HG03521 (cell line): ENCODE results near the gene ATN1.
A peak's percentile ranks its signal among the peaks of the same experiment; 100 is the strongest.
"Not testable (repeated sequence)": the region's sequence is repeated elsewhere in the genome, so short reads cannot be mapped to it uniquely, and the experiment has no call there.

Experiments used
- ATAC-seq: cut with Tn5 transposase; IDR thresholded peaks from one replicate; pipeline ENCODE4 v1.9.1; 2021; ENCODE audit warnings: mild to moderate bottlenecking, moderate library complexity; ENCODE audit not compliant: unreplicated experiment

ATN1 gene

DNA sequence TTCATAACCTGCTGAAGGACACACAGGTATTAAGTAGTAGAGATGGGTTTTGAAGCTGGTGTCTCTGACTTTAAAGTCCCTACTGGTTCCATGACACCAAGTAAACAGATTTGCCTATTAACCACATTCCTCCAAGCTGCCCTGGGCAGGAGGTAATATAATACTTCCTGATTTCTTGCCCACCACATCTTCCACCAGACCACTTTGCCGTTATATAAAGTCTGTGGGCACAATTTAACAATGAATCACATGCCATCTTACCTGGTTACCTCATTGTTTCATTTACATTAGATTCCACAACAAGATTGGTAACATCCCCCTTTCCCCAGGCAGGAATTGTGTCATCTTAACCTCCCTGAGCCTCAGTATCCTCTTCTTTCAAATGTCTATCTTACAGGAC lies 24.0 kb upstream of the ATN1 start:
- ATAC-seq, result no peak

DNA sequence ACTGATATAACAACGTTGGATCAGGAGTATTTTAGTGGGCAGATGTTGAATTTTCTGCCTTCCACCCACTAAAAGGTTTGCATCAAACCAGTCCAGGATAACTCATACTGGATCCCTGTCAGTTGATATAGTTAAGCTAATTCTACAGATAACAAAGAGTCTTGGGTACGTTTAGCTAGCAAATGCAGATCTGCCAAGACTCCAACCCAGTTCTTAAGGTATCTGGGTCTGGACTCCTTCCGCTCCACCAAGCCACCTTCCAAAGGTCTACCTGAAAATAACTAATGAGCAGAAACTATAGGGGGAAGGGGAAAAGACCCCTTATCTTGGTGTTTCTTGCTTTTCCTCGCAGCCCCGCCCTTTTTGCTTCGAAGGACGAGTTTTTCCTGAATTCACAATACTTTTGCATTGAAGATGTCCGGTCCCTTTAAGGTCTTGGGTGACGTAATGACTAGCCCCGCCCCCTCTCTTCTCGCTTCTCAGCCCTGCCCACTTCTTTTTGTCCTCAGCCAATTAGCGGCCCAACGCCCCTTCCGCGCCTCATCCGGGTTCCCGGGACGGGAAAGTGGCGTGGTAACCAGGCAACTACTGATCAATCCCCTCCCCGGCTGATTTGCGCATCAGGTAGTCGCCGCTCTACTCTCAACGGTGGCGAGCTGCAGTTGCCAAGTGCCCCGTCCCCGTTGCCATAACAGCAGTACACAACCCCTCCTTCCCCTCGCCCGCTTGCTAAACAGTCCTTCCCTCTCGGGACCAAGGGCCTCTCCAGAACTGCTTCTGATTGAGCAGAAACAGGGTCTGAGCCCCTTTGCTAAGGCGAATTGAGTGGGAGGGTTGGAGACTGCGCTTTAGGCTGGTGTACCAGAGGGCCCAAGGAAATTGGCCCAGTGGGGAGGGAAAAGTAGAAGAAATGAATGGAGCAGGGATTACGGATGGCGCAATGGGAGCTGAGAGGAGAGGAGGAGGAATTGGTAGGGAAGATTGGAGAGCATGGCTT lies 23.2 kb upstream of the ATN1 start, which contains the start of gene LRRC23:
TSS of gene LRRC23 (plus strand) at position 543 of the 997 bp plus-strand sequence. CDS start 812 bp downstream, outside the sequence.
- peak; percentile 96 for ATAC-seq

- ATAC-seq, result no peak
These were observed 22.2 kb upstream of the ATN1 start for GRCh38 chr12:6905414-6906040.

DNA sequence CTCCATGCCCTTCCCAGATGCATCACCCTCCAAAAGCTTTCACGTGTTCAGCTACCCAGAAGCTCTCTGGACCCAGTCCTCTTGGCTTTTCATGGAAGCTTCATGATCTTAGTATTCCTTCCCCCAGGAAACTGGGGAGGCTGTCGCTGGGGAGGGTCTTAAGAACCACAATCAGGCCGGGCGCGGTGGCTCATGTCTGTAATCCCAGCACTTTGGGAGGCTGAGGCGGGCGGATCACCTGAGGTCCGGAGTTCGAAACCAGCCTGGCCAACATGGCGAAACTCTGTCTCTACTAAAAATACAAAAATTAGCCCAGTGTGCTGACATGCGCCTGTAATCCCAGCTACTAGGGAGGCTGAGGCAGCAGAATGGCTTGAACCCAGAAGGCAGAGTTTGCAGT lies 19.6 kb upstream of the ATN1 start:
- not testable (repeated sequence) for ATAC-seq

- no peak for ATAC-seq
These were observed 18.2 kb upstream of the ATN1 start for GRCh38 chr12:6909421-6910145.

DNA sequence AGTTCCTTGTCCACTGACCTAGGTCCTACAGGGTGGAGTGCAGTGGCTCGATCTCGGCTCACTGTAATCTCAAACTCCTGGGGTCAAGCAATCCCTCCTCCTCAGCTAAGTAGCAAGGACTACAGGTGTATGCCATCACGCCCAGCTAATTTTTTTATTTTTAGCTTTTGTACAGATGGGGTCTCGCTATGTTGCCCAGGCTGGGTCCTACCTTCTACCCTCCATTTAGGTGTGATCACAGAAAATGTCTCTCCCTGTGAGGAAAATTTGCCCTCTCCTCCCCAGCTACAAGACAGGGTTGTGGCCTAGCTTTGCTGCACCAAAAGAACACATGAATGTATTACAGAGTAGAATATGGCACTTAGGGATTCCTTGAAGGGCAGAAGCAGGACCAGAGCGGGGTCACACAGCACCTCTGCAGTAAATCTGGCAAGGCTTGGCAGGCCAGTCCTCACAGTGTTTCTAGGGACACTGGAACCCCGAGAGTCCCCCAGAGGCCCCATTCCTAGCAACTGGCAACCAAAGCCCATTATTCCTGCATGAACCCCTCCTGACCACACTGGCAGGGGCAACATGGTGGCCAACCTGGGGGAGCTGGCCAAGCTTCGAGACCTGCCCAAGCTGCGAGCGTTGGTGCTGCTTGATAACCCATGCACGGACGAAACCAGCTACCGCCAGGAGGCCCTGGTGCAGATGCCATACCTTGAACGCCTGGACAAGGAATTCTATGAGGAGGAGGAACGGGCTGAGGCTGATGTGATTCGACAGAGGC lies 15.4 kb upstream of the ATN1 start:
- no peak for ATAC-seq

GRCh38 chr12:6914246-6914946 lies 13.4 kb upstream of the ATN1 start, which contains the start of gene ENO2:
TSS of gene ENO2 (plus strand) at chr12:6914580. CDS start at chr12:6915833, 1,253 bp downstream.
- ATAC-seq, result peak; percentile 63

- no peak for ATAC-seq
These were observed 12.6 kb upstream of the ATN1 start for GRCh38 chr12:6914947-6915788.

- no peak for ATAC-seq
These were observed 11.9 kb upstream of the ATN1 start for GRCh38 chr12:6915789-6916285.

DNA sequence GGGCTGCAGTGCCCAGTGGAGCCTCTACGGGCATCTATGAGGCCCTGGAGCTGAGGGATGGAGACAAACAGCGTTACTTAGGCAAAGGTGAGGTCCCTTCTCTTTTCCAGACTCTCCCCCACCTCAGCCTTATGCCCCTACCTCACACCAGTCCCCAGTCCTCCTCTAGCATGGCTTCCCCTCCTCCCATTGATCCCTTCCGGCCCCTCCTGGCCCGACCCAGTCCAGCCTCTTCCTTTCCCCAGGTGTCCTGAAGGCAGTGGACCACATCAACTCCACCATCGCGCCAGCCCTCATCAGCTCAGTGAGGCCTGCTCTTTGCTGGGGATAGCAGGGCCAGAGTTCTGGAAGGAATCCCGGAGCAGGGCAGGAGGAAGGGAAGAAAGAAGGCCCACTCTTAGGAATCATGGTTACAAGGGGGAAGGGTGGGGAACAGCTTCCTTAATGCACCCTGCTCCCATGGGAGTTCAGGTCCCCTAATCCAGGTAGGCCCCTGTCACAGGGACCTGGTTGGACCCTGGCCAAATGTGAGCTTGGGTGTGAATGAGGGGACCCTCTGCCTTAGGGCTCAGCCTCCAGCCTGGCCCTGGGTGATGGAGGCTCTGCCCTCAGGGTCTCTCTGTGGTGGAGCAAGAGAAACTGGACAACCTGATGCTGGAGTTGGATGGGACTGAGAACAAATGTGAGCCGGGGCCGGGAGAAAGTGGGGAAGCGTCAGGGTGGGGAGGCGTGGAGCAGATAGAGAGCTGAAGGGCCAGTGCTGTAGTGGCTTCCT lies 11.1 kb upstream of the ATN1 start:
- ATAC-seq, result no peak

DNA sequence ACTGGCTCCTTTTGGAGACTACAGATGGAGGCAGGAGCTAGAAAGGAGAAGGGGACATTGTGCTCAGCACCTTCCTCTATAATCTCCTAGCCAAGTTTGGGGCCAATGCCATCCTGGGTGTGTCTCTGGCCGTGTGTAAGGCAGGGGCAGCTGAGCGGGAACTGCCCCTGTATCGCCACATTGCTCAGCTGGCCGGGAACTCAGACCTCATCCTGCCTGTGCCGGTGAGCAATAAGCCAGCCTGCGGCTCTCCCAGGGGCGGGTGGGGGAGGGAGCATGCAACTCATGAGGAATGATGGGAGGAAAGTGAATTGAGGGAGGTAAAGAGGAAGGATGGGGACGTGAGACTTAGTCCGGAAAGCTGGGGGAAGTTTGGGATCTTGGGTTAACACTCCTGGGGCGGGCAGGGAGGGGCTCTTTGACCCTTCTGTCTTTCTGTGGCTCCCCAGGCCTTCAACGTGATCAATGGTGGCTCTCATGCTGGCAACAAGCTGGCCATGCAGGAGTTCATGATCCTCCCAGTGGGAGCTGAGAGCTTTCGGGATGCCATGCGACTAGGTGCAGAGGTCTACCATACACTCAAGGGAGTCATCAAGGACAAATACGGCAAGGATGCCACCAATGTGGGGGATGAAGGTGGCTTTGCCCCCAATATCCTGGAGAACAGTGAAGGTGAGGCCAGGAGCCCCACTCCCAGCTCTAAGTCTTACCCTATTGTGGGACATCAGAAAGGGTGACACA lies 10.1 kb upstream of the ATN1 start:
- no peak for ATAC-seq

DNA sequence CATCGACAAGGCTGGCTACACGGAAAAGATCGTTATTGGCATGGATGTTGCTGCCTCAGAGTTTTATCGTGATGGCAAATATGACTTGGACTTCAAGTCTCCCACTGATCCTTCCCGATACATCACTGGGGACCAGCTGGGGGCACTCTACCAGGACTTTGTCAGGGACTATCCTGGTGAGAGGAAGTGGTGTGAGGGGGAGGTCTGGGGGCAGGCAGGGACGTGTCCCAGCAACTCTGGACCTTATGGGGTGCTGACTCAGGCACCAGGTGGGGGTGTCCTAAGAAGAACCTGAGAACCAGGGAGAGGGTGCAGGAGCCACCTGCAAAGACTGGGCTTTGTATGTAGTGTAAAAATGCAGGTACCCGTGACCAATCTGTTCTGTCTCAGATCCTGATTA lies 8.2 kb upstream of the ATN1 start:
- ATAC-seq, result no peak

GRCh38 chr12:6921539-6921938 lies 6.2 kb upstream of the ATN1 start:
- no peak for ATAC-seq

DNA sequence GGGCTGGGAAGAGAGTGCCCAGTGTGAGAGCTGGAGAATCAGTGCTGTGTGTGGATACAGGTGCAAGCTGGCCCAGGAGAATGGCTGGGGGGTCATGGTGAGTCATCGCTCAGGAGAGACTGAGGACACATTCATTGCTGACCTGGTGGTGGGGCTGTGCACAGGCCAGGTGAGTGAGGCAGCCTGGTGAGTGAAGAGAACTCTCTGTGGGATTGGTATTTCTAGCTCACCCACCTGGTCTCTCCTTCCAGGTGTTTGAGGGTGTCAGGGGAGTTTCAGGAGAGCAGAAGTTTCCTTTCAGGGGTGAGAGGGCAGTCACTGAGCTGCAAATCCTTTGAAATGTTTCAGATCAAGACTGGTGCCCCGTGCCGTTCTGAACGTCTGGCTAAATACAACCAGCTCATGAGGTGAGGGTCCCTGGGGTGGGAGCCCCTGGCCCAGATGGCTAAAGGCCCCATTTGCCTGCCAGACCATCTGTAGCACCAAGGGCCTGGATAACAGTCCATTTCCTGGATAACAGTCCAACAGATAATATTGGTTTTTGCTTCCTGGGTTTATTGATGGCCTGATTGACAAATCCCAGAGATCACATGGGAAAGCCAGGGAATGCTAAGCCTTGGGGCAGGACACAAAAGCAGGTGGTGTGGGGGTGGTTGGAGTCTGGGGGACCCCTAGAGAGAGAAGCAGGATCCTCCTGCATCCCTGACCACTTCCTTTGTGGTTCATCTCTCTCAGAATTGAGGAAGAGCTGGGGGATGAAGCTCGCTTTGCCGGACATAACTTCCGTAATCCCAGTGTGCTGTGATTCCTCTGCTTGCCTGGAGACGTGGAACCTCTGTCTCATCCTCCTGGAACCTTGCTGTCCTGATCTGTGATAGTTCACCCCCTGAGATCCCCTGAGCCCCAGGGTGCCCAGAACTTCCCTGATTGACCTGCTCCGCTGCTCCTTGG lies 5.5 kb upstream of the ATN1 start:
- ATAC-seq, result no peak

DNA sequence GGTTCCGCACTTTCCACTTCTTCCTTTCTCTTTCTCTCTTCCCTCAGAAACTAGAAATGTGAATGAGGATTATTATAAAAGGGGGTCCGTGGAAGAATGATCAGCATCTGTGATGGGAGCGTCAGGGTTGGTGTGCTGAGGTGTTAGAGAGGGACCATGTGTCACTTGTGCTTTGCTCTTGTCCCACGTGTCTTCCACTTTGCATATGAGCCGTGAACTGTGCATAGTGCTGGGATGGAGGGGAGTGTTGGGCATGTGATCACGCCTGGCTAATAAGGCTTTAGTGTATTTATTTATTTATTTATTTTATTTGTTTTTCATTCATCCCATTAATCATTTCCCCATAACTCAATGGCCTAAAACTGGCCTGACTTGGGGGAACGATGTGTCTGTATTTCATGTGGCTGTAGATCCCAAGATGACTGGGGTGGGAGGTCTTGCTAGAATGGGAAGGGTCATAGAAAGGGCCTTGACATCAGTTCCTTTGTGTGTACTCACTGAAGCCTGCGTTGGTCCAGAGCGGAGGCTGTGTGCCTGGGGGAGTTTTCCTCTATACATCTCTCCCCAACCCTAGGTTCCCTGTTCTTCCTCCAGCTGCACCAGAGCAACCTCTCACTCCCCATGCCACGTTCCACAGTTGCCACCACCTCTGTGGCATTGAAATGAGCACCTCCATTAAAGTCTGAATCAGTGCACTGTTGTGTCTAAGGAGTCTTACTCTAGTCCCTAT lies 4.6 kb upstream of the ATN1 start:
- no peak for ATAC-seq

DNA sequence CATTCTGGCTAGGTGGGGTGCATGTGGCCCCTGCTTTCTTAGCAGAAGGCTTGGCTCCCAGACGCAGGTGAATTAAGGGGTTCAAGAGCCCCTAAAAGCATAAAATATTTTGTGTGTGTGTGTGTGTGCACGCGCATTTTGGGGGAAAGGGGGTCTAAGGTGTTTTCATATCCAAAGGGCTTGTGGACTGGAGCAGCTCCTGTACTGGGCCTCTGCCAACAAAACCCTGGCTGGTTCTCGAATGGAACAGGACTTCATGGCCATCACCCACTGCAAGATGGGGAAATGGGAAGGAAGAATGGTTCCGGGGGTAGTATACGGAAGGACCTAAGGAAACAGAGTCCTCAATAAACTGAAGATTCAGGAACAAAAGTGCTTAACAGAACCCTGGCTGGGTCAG lies 3.9 kb upstream of the ATN1 start:
- ATAC-seq, result no peak
